Measurements from ENCODE around the gene SSBP2.

GRCh38 chr5:81696418-81697397 is 54.2 kb downstream of the SSBP2 start:
- TF ChIP-seq CTCF (IDR thresholded peaks at IDR 0.05 in 2 of 3, conservative IDR thresholded peaks at IDR 0.05 in 1 of 3; ENCODE audit: borderline replicate concordance in 1 of 3, insufficient read depth in 1 of 3, low read depth in 2 of 3, low read length in 2 of 3) (no peak), JUND (IDR thresholded peaks at IDR 0.05) (no peak), POLR2AphosphoS5 (IDR thresholded peaks at IDR 0.05; ENCODE audit: low read depth, low read length) (no peak), CBX3 (IDR thresholded peaks at IDR 0.05; ENCODE audit: low read depth) (no peak), YY1 (IDR thresholded peaks at IDR 0.05; ENCODE audit: extremely low read depth, insufficient replicate concordance, low read depth, low read length) (no peak), EZH2 (IDR thresholded peaks at IDR 0.05) (no peak), POLR2A (IDR thresholded peaks at IDR 0.05; ENCODE audit: borderline replicate concordance, extremely low read depth, insufficient read depth, insufficient read length) (no peak), MAX (IDR thresholded peaks at IDR 0.05) (no peak), ZNF274 (IDR thresholded peaks at IDR 0.05; ENCODE audit: low read depth, low read length) (no peak)

Data from HCT116 (cell line).